ENCODE data around the gene GJB4.

DNA sequence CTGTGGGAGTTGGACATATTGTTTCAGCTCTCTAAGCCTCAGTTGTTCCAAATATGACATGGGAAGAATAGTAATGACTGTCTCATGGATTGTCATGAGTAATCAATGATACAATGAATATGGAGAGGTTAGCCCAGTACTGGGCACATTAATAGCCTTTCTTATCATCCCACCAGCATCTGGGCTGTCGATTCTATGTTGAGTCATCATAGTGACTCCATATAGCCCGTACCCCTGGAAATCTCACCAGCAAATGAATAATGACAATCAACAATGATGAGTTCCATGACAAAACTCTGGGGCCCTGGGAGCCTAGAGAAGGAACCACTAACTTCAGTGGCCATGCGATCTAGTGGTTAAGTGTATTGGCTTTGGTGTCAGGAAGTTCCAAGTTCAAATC lies 44.4 kb upstream of the GJB4 start:
- TF ChIP-seq CTCF (IDR thresholded peaks at IDR 0.05) (no peak), POLR2A (IDR thresholded peaks at IDR 0.05) (no peak)
